ENCODE results near the gene TSPAN18. TPM values are rescaled to one million over a fixed set of nuclear protein-coding genes. Genes with fewer than 3 reads are reported as not detected.

Gene TSPAN18
- total and polyA plus RNA-seq, 2 experiments from 2014 or later = 6.0 to 10.6 TPM

GRCh38 chr11:44899959-44900358 lies 173.2 kb downstream of the TSPAN18 start (continued):
- TF ChIP-seq CTCF (conservative IDR thresholded peaks at IDR 0.05; ENCODE audit: low read depth in 2 of 2) = no peak

- H3K79me2 ChIP-seq (replicated peaks; ENCODE audit: insufficient read depth) = no peaks in the 10 kb centered on the region
- 0 out of 2 replicates have a peak, but pooled peaks cover 4% of the 10 kb centered on the region for H3F3A ChIP-seq (replicated peaks; ENCODE audit: low read depth)
- H3K4me3 ChIP-seq = no peak overlapping the region
- no peaks in the 10 kb centered on the region for H4K20me1 ChIP-seq (replicated peaks; ENCODE audit: insufficient read depth)
- Mint-ChIP-seq H3K4me3 (no peak overlapping the region), H3K27ac (no peak overlapping the region), H3K4me1 (peaks cover 18% of the 10 kb centered on the region), H3K9me3 (peaks cover 16% of the 10 kb centered on the region; the same call in 2 of the 3 replicates), H3K27me3 (ENCODE audit: insufficient read depth, low read depth, poor library complexity) (peaks cover 20% of the 10 kb centered on the region), H3K36me3 (ENCODE audit: low read depth) (peaks cover 17% of the 10 kb centered on the region)
- no peak overlapping the region for H3K27ac ChIP-seq (ENCODE audit: low read depth)
- DNase-seq (ENCODE audit: low spot score) (no peak), ATAC-seq (no peak)
- no peaks in the 10 kb centered on the region for H3K27me3 ChIP-seq (ENCODE audit: insufficient read depth)
- H3K4me1 ChIP-seq (ENCODE audit: insufficient read depth) = peaks cover 18% of the 10 kb centered on the region
- no peak overlapping the region for H2AFZ ChIP-seq
- H3K36me3 ChIP-seq (ENCODE audit: insufficient read depth) = no peaks in the 10 kb centered on the region
- no peak overlapping the region for H3K4me2 ChIP-seq
- H3K9me2 ChIP-seq (ENCODE audit: insufficient read depth) = peaks cover 4% of the 10 kb centered on the region; the same call in 1 of the 2 replicates
- TF ChIP-seq JUNB (IDR thresholded peaks at IDR 0.05; ENCODE audit: unreplicated experiment) = no peak
- TF ChIP-seq EZH2phosphoT487 (IDR thresholded peaks at IDR 0.05; ENCODE audit: unreplicated experiment) = no peak
- TF ChIP-seq ETS1 (IDR thresholded peaks at IDR 0.05) = no peak
- TF ChIP-seq CREB1 (CRISPR knock-in tag; IDR thresholded peaks at IDR 0.05; ENCODE audit: low read depth) = no peak
- no peak for TF ChIP-seq EZH2 (IDR thresholded peaks at IDR 0.05; ENCODE audit: low read depth, unreplicated experiment)
- TF ChIP-seq REST (IDR thresholded peaks at IDR 0.05; ENCODE audit: unreplicated experiment) = no peak
- TF ChIP-seq CTCF (conservative IDR thresholded peaks at IDR 0.05; ENCODE audit: low read depth in 2 of 2) = no peak
- no peak for TF ChIP-seq ZNF114 (CRISPR knock-in tag; IDR thresholded peaks at IDR 0.05)
- TF ChIP-seq ZNF331 (CRISPR knock-in tag; IDR thresholded peaks at IDR 0.05; ENCODE audit: low read depth) = no peak
- no peak for TF ChIP-seq POLR2AphosphoS5 (IDR thresholded peaks at IDR 0.05; ENCODE audit: low read depth)
Observed at GRCh38 chr11:44901120-44901633, 174.4 kb downstream of the TSPAN18 start.

Measured in GM23338 (cell line).